HG03558 (cell line): ENCODE measurements around the gene KCNJ15.

Source experiments
- ATAC-seq: cut with Tn5 transposase; IDR thresholded peaks from one replicate; pipeline ENCODE4 v1.9.1; 2021; ENCODE audit warnings: moderate number of reproducible peaks; ENCODE audit not compliant: unreplicated experiment; ENCODE audit errors: extremely low read depth

Gene KCNJ15

DNA sequence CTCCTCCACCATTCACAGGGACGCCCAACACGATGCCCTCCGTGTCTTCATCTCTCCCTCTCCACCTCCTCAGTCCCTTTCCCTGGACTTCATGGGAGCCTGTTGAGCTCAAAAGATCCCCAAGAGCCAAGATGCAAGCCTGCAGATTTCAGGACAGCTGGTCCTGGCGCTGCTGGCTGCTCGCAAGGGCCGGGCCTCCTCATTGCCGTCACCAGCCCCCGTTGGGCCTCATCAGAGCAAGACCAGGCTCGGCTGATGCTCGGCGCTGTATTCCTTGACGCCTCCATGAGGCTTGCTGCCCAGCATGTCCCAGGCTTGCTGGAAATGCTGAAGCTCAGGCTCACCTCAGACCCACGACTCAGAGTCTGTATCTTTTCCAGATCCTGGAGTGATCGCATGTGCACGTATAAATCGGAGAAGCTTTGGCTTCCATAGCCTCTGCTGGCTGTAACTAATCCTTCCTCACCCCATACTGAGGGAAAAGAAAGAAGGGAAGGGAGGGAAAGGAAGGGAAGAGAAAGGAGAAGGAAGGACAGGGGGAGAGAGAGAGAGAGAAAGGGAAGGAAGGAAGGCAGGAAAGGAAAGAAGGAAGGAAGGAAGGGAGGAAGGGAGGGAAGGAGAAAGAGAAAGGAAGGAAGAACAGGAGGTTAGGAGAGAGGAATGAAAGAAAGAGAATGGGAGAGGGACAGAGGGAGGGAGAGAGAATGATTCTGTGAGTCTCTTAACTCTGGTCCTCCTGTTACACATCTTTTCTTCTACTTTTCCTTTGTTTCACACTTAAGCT lies 94.6 kb downstream of the KCNJ15 start:
- ATAC-seq: no peak

DNA sequence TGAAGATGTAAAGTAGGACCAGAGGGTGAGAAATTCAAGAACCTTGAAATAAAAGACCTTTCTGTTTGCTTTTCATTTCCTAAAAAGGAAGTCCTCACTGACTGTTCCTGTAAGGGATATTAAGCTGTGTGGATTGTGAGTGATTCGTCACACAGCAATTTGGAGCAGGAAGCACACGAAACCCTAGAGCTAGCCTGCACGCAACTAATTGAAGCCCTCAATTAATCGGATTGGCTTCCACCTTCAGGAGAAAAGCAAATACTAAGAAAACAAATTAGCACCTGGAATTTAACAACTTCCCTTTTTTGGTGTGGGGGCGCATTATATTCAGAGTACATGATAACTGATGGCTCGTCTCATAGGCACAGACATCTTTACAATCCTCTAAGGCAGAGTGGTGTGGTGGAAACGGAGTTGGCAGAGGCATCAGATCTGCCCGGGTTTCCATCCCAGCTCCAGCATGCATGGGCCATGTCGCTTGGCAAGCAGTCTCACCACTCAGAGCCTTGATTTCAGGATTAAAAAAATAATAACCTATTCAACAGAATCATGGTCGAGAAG lies 95.2 kb downstream of the KCNJ15 start:
- no peak for ATAC-seq

DNA sequence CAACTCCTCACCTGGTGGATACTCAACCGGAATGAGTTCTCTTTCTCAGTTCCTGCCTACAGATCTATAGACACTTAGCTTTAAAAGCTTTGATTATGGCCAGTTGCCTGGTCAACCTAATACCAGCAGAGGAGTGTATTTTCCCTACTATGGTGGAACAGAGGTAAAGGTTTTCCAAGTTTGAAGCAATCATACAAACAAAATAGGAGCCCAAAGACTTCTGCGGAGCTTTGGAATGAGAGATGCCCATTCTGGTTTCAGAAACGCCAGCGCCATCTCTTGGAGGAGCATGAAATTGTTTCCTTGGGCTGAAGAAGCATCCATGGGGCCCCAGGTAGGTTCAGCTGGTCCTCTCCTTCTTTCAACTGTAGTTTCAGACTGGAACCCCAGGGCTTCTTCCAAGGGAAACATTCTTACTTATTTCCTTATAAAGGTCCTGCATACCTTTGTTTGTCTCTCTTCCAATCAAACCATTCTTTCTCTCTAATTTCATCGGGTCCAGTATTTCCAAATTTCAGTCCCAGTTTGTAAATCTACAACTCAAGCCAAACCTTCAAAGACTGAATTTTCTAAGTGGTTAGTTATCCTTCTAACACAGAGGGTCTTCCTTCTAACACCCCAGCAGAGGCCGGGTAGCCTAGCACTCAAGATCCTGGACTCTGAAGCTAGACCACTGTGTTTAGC lies 95.9 kb downstream of the KCNJ15 start:
- ATAC-seq: no peak

DNA sequence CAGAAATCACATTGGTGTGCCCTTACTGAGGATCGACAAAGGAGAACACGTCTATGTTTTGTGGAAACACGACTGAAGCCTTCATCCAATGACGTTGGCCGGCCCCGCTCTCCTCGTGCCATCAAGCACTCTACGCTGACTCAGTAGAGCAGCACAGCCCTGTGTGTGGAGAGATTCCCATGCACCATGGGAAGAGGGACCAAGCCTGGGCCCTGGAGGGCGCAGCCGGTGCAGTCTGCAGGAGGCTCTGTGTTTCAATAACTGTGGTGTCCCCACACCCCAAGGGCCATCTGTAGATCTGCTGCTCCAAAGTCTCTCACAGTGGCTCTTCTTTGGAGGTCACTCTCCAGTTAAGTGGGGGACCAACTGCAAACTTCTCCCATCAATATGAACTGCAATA lies 97.4 kb downstream of the KCNJ15 start:
- ATAC-seq: no peak

DNA sequence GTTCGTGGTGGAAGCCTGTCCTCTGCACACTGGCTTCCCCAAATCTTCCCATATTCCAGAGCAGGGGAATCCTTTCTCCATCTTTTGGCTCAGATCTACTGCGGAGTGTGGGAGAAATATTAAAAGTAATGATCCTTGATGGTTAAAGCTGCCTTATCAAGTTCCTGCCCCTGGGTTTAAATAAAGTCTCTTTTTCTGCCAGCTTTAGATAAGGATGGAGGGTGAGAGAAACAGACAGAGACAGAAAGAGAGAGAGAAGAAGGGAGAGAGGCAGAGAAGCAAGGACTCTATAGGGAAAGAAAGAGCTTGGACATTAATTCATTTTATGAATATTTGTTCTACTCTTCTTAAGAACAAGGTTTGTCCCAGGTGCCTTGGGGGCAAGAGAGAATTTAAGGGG lies 98.0 kb downstream of the KCNJ15 start:
- no peak for ATAC-seq

DNA sequence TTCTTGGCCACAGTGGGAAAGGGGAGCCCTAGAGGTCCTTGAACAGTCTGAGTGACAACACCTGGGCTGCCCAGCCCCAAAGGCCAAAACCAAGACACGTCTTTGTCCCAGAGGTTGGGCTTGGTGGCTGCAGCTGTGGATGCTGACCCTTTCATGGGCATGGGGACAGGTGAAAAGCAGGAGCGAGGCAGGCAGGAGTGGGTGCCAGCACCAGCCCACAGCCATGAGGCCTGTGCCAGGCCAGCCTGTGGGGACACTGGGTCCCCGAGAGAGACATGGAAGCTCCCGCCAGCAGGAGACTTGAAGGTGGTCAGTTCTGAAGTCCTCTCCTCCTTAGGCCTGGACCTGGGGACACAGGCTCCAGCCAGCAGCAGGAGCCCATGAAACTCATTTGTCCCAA lies 98.6 kb downstream of the KCNJ15 start:
- ATAC-seq: no peak

DNA sequence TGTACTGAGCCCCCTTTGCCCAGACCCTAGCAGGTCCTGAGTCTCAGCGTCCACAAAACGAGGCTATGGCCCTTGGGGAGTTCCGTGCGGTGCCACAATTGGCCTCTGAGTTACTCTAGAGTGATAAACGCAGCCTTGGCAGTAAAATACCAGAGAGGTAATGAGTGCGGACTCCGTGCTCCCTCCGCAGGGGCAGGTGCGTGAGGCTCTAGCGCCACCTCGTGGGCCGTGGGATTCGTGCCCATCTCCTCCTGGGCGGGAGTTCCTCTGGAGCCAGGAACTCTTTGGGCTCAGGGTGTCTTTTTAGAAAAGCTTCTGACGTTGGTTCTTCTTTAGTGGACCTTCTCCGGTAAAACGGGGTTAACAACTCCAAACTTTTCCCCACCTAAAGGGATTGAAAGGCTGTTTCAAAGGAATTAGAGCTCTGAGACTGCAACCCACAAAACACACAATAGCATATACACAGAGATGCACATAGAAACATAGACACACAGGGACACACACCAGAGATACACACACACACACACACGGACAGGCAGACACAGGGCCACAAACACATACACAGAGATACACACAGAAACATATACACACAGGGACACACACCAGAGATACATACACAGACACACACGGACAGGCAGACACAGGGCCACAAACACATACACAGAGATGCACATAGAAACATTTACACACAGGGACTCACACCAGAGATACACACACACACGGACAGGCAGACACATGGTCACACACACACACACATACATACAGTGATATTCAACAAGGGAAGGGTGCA lies 99.4 kb downstream of the KCNJ15 start:
- no peak for ATAC-seq
